Mucosa of stomach (tissue), 1 donor: ENCODE results near the gene ENTPD6.
"Not testable (repeated sequence)": the region's sequence is repeated elsewhere in the genome, so short reads cannot be mapped to it uniquely, and the experiment has no call there.

Experiments
- H3K27me3 ChIP-seq: one replicate; pipeline ENCODE4 v1.7.0; 2013; ENCODE audit warnings: mild to moderate bottlenecking, low read length; ENCODE audit not compliant: control insufficient read depth, insufficient read depth
- H3K36me3 ChIP-seq: one replicate; pipeline ENCODE4 v1.7.0; 2013; ENCODE audit warnings: low read length; ENCODE audit not compliant: control insufficient read depth, insufficient read depth
- H3K4me1 ChIP-seq: one replicate; pipeline ENCODE4 v1.7.0; 2013; ENCODE audit warnings: mild to moderate bottlenecking, low read length; ENCODE audit not compliant: control insufficient read depth, insufficient read depth
- H3K4me3 ChIP-seq: one replicate; pipeline ENCODE4 v1.7.0; 2013; ENCODE audit warnings: low read length
- H3K9ac ChIP-seq: one replicate; pipeline ENCODE4 v1.7.0; 2013; ENCODE audit warnings: mild to moderate bottlenecking, low read length, moderate library complexity
- H3K9me3 ChIP-seq: one replicate; pipeline ENCODE4 v1.7.0; 2013; ENCODE audit warnings: mild to moderate bottlenecking, low read length, moderate library complexity; ENCODE audit not compliant: control insufficient read depth
- donor health status: Pancreatic carcinoma.

The ENTPD6 gene

GRCh38 chr20:25173321-25173720, 22.2 kb upstream of the ENTPD6 start:
- no peaks in the 10 kb centered on the region for H3K4me1 ChIP-seq
- no peak overlapping the region for H3K4me3 ChIP-seq

GRCh38 chr20:25173886-25174308, 21.6 kb upstream of the ENTPD6 start:
- Histone ChIP-seq H3K9ac (no peak overlapping the region), H3K9me3 (no peaks in the 10 kb centered on the region), H3K4me1 (no peaks in the 10 kb centered on the region), H3K36me3 (no peaks in the 10 kb centered on the region), H3K27me3 (no peaks in the 10 kb centered on the region), H3K4me3 (no peak overlapping the region)

More at GRCh38 chr20:25173321-25173720, 22.2 kb upstream of the ENTPD6 start:
- H3K36me3 ChIP-seq, result no peaks in the 10 kb centered on the region
- H3K9ac ChIP-seq, result no peak overlapping the region
- no peaks in the 10 kb centered on the region for H3K9me3 ChIP-seq
- H3K27me3 ChIP-seq, result no peaks in the 10 kb centered on the region

DNA sequence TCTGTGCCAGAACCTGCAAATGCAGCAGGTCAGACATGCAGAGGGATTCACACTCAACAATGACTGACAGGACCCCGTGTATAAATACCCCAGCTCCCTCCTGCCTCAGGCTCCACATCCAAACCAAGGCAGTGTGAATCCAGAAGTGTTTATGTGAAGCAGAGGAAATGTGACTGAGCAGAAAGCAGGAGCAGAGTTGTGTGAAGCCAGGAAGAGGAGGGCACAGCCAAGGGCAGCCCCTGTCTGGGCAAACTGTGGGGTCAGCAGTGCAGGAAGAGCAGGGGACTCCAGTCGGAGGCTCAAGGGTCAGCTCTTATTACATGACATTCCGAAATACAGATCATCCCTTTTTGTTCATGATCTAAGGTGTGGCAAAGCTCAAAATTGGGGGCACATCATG, 19.3 kb upstream of the ENTPD6 start:
- Histone ChIP-seq H3K27me3 (no peaks in the 10 kb centered on the region), H3K9ac (no peak overlapping the region), H3K4me3 (no peak overlapping the region), H3K9me3 (no peaks in the 10 kb centered on the region), H3K36me3 (no peaks in the 10 kb centered on the region), H3K4me1 (no peaks in the 10 kb centered on the region)

GRCh38 chr20:25177890-25178321, 17.6 kb upstream of the ENTPD6 start:
- Histone ChIP-seq H3K4me1 (no peaks in the 10 kb centered on the region), H3K9ac (no peak overlapping the region), H3K4me3 (no peak overlapping the region), H3K9me3 (no peaks in the 10 kb centered on the region), H3K27me3 (no peaks in the 10 kb centered on the region), H3K36me3 (no peaks in the 10 kb centered on the region)

DNA sequence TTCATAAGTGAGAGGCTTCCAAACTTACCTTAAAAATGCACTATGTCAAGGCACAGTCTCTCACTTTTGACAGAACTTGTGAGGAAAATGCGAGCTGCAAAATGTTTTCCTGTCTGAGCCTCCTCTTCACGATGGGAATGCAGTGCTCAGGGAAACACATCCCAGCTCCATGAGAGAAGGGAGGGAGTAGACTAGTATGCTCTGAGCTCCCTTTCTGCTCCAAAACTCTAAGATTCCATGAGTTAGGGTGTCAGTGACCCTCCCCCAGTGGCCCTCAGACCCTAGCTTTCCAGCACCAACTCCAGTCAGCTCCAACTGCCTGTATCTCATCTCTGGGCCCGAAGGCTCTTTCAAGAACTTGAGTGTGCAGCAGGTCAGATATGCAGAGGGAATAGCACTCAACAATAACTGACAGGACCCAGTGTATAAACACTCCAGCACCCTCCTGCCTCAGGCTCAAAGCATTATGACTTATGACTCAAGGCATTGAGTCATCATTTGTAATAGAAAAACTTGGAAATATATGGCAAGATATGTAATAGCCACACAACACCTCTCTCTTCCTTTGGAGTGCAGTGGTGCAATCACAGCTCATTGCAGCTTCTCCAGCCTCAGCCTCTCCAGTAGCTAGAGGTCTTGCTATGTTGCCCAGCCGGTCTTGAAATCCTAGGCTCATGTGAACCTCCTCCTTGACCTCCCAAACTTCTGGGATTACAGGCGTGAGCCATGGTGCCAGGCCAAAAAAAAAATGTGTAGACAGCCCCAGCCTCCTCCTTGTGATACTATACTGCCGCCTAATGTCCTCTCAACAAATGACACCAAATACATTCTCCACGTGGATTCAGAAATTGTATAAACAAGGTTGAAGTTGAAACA, 16.7 kb upstream of the ENTPD6 start:
- no peak overlapping the region for H3K4me3 ChIP-seq
- no peaks in the 10 kb centered on the region for H3K27me3 ChIP-seq
- no peaks in the 10 kb centered on the region for H3K36me3 ChIP-seq
- no peak overlapping the region for H3K9ac ChIP-seq
- no peaks in the 10 kb centered on the region for H3K4me1 ChIP-seq
- no peaks in the 10 kb centered on the region for H3K9me3 ChIP-seq

DNA sequence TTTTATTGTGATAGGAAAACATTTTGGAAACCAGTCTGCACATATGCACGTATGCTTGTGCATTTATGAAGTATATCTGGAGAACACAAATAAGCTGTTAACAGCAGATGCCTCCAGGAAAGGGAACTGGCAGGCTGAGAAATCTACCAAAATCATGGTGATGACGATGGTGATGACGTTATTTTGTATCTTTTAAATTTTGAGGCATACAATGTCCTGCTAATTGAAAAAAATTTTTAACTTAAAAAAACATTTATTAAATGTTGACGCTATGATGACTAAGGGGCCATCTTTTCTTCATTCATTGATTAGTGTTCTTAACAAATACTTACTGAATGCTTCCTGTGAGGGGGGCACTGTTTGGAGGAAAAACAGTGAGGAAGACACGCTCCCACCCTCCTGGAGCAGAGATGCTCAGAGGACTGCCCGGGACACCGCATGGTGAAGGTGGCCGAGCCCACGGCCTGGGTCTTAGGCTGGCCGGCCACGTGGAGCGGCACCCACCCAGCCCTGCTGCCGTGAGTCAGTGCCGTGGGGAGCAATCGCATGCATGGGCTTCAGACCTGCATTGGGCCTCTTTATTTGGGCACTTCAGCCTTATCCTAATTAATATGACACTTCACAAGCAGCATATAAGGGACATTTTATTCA, 15.9 kb upstream of the ENTPD6 start:
- Histone ChIP-seq H3K36me3 (no peaks in the 10 kb centered on the region), H3K9ac (no peak overlapping the region), H3K4me3 (no peak overlapping the region), H3K4me1 (no peaks in the 10 kb centered on the region), H3K9me3 (no peaks in the 10 kb centered on the region), H3K27me3 (no peaks in the 10 kb centered on the region)

GRCh38 chr20:25184391-25184790, 11.1 kb upstream of the ENTPD6 start:
- H3K27me3 ChIP-seq, H3K4me3 ChIP-seq, H3K9ac ChIP-seq, H3K36me3 ChIP-seq, H3K9me3 ChIP-seq, H3K4me1 ChIP-seq: not testable (repeated sequence)

GRCh38 chr20:25187220-25187619, 8.3 kb upstream of the ENTPD6 start:
- Histone ChIP-seq H3K4me1 (no peaks in the 10 kb centered on the region), H3K9ac (no peak overlapping the region), H3K27me3 (peaks cover 3% of the 10 kb centered on the region), H3K4me3 (no peak overlapping the region), H3K9me3 (no peaks in the 10 kb centered on the region), H3K36me3 (no peaks in the 10 kb centered on the region)

GRCh38 chr20:25187635-25188034, 7.9 kb upstream of the ENTPD6 start:
- Histone ChIP-seq H3K4me3 (no peak overlapping the region), H3K9me3 (no peaks in the 10 kb centered on the region), H3K36me3 (no peaks in the 10 kb centered on the region), H3K27me3 (peaks cover 3% of the 10 kb centered on the region), H3K4me1 (no peaks in the 10 kb centered on the region), H3K9ac (no peak overlapping the region)

- no peaks in the 10 kb centered on the region for H3K4me1 ChIP-seq
- H3K9ac ChIP-seq, result no peak overlapping the region
- H3K4me3 ChIP-seq, result no peak overlapping the region
- H3K36me3 ChIP-seq, result no peaks in the 10 kb centered on the region
- peaks cover 3% of the 10 kb centered on the region for H3K27me3 ChIP-seq
- H3K9me3 ChIP-seq, result no peaks in the 10 kb centered on the region
Observed at GRCh38 chr20:25188218-25188617, 7.3 kb upstream of the ENTPD6 start.

DNA sequence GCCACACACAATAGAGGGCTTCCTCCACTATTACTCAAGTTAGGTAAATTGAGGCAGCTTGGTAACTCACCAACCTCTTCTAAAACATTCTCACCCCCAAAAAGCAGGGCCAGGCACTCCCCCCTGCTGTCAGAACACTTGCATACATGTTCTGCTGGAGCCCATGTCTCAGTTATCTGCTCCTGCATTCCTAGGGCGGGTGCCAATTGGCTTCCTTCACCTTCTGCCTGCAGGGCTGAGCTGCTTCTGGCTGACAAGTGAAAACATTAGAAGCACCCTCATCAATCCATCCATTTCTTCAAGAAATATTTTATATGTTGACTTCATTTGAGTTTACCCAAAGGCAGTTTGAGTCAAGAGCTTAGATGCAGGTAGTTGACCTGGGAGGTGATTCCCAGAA, 4.5 kb upstream of the ENTPD6 start:
- H3K4me3 ChIP-seq, result no peak overlapping the region
- H3K36me3 ChIP-seq, result no peaks in the 10 kb centered on the region
- H3K9ac ChIP-seq, result no peak overlapping the region
- H3K27me3 ChIP-seq, result peaks cover 3% of the 10 kb centered on the region
- H3K9me3 ChIP-seq, result no peaks in the 10 kb centered on the region
- peaks cover 8% of the 10 kb centered on the region for H3K4me1 ChIP-seq

- no peaks in the 10 kb centered on the region for H3K9me3 ChIP-seq
Observed at GRCh38 chr20:25191689-25192088, 3.8 kb upstream of the ENTPD6 start.

More at GRCh38 chr20:25191689-25192088, 3.8 kb upstream of the ENTPD6 start:
- H3K4me1 ChIP-seq, result peaks cover 8% of the 10 kb centered on the region
- H3K27me3 ChIP-seq, result peaks cover 3% of the 10 kb centered on the region
- H3K4me3 ChIP-seq, result no peak overlapping the region
- H3K36me3 ChIP-seq, result no peaks in the 10 kb centered on the region
- no peak overlapping the region for H3K9ac ChIP-seq
